IPS DF 6.9 (cell line): ENCODE measurements around the gene ALDH1A2.

ENCODE experiments used
- DNase-seq: peaks from one replicate; pipeline ENCODE4 v3.0.0-alpha.2; 2013; ENCODE audit warnings: low read depth, low spot score
- H3K27ac ChIP-seq: one replicate; pipeline ENCODE4 v1.5.1; 2013; ENCODE audit warnings: low read length, control low read depth
- H3K27me3 ChIP-seq: 2 replicates; pipeline ENCODE4 v1.6.1; 2013; ENCODE audit warnings: mild to moderate bottlenecking, low read length; ENCODE audit not compliant: control insufficient read depth, insufficient read depth
- H3K36me3 ChIP-seq: 2 replicates; pipeline ENCODE4 v1.6.1; 2013; ENCODE audit warnings: low read length; ENCODE audit not compliant: control insufficient read depth, insufficient read depth
- H3K4me1 ChIP-seq: 2 replicates; pipeline ENCODE4 v1.6.1; 2013; ENCODE audit warnings: low read length; ENCODE audit not compliant: control insufficient read depth, insufficient read depth
- H3K4me3 ChIP-seq: 2 replicates; pipeline ENCODE4 v1.5.1; 2013; ENCODE audit warnings: mild to moderate bottlenecking, low read length
- H3K9me3 ChIP-seq: 2 replicates; pipeline ENCODE4 v1.6.1; 2013; ENCODE audit warnings: low read length, inconsistent platforms; ENCODE audit not compliant: control insufficient read depth, insufficient read depth
- WGBS: extraction: QIAGEN DNeasy Blood & Tissue Kit; methylation state at CpG from one replicate; pipeline ENCODE4 v1.1.7; 2013; ENCODE audit warnings: mixed read lengths, missing lambda C conversion rate; ENCODE audit not compliant: insufficient read length, insufficient coverage; 5-methylcytosine and 5-hydroxymethylcytosine counted together

Gene ALDH1A2

DNA sequence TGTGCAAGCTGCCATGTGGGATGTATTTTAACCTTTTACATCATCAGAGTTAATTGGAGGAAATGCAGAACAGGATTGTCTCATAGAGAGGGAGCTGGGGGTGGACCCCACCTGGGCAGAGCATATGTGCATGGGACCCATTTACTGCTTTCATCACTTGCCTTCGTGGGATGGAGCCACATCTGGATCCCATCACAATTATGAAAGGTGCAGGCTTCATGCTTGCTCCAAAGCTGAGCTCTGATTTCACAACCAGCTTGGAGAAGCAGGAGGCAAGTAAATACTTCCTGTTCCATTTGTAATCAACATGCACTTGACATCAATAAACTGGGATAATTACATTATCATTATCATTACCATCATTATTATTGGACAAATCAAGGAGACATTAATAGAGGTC lies 161.9 kb downstream of the ALDH1A2 start:
- H3K27me3 ChIP-seq: no peaks in the 10 kb centered on the region
- no peaks in the 10 kb centered on the region for H3K36me3 ChIP-seq
- H3K4me1 ChIP-seq: no peaks in the 10 kb centered on the region; the same call in 1 of the 2 replicates
- WGBS: no CpG with 5 or more reads among the region's 1 CpG
- H3K4me3 ChIP-seq: no peak overlapping the region
- H3K9me3 ChIP-seq: no peaks in the 10 kb centered on the region
- no peak for DNase-seq
- H3K27ac ChIP-seq: no peak overlapping the region
